SK-N-SH (cell line): ENCODE data around the gene TMEM97. TPM values are rescaled to one million over a fixed set of nuclear protein-coding genes. Genes with fewer than 3 reads are reported as not detected.

ENCODE experiments used
- CTCF ChIA-PET: fragments of 300-600, 350-600 bp; formaldehyde crosslinking; extraction: SDS; loops from one replicate; lab custom pipeline; 2021; lab: Yijun Ruan, JAX
- POLR2A ChIA-PET: fragments of 350-600 bp; sonication (Branson Sonifier 250); formaldehyde crosslinking; extraction: SDS; loops from one replicate; lab custom pipeline; 2020; ENCODE audit warnings: antibody characterized with exemption, inconsistent platforms; lab: Yijun Ruan, JAX
- DNase-seq: peaks from one replicate; pipeline ENCODE4 v3.0.0; 2012
- H2AFZ ChIP-seq: fragments of 200-600 bp; sonication (generic); 2 replicates; pipeline ENCODE4 v1.8.1; 2016; ENCODE audit warnings: antibody characterized with exemption, mild to moderate bottlenecking, low read depth
- H3F3A ChIP-seq: fragments of 200-600 bp; sonication (generic); replicated peaks from 2 replicates; pipeline ENCODE3; 2016; ENCODE audit warnings: antibody characterized with exemption, mild to moderate bottlenecking; ENCODE audit not compliant: insufficient read depth
- H3K27ac ChIP-seq, 2 experiments: fragments of 200-500 bp in 1 of 2; fragments of 200-600 bp in 1 of 2; sonication (Bioruptor generic) in 1 of 2; sonication (generic), shearing (Covaris generic) in 1 of 2; 2 replicates each; pipeline versions ENCODE4 v1.5.1 to v1.6.1; 2014 to 2016; ENCODE audit warnings: low read depth in 2 of 2, inconsistent platforms in 1 of 2, low read length in 1 of 2, mild to moderate bottlenecking in 1 of 2, mixed read lengths in 1 of 2
- H3K27me3 ChIP-seq: fragments of 200-600 bp; sonication (generic), shearing (Covaris generic); 2 replicates; pipeline ENCODE4 v1.6.1; 2016; ENCODE audit warnings: mixed run types; ENCODE audit not compliant: insufficient read depth
- H3K36me3 ChIP-seq, 2 experiments: fragments of 200-500 bp in 1 of 2; fragments of 200-600 bp in 1 of 2; sonication (Bioruptor generic) in 1 of 2; sonication (generic) in 1 of 2; replicated peaks in 1 of 2; 2 replicates each; pipeline versions ENCODE3 to v1.5.1; 2014 to 2016; ENCODE audit warnings: low read length in 1 of 2, mild to moderate bottlenecking in 1 of 2; ENCODE audit not compliant: insufficient read depth in 2 of 2, control insufficient read depth in 1 of 2
- H3K4me1 ChIP-seq, 2 experiments: fragments of 200-500 bp in 1 of 2; fragments of 200-600 bp in 1 of 2; sonication (Bioruptor generic) in 1 of 2; sonication (generic), shearing (Covaris generic) in 1 of 2; 2 replicates each; pipeline versions ENCODE4 v1.5.1 to v1.6.1; 2014 to 2016; ENCODE audit warnings: low read depth in 1 of 2, low read length in 1 of 2, mixed run types in 1 of 2; ENCODE audit not compliant: insufficient read depth in 2 of 2, control insufficient read depth in 1 of 2
- H3K4me2 ChIP-seq: fragments of 200-600 bp; sonication (generic), shearing (Covaris generic); 2 replicates; pipeline ENCODE4 v1.6.1; 2017; ENCODE audit warnings: mixed run types
- H3K4me3 ChIP-seq, 2 experiments: fragments of 200-500 bp in 1 of 2; fragments of 200-600 bp in 1 of 2; sonication (Bioruptor generic) in 1 of 2; sonication (generic), shearing (Covaris generic) in 1 of 2; 2 replicates each; pipeline versions ENCODE4 v1.5.1 to v1.8.1; 2014 to 2016; ENCODE audit warnings: low read depth in 2 of 2, inconsistent platforms in 1 of 2, low read length in 1 of 2, mild to moderate bottlenecking in 1 of 2, mixed read lengths in 1 of 2, moderate library complexity in 1 of 2
- H3K79me2 ChIP-seq: fragments of 200-600 bp; sonication (generic); 2 replicates; pipeline ENCODE4 v1.8.1; 2017; ENCODE audit warnings: mild to moderate bottlenecking; ENCODE audit not compliant: insufficient read depth
- H3K9ac ChIP-seq: fragments of 200-600 bp; sonication (generic); 2 replicates; pipeline ENCODE4 v1.6.1; 2017; ENCODE audit warnings: mixed run types
- H3K9me2 ChIP-seq: fragments of 200-600 bp; sonication (generic); 2 replicates; pipeline ENCODE4 v1.6.1; 2017; ENCODE audit warnings: mixed run types
- H3K9me3 ChIP-seq: fragments of 200-600 bp; sonication (generic); 2 replicates; pipeline ENCODE4 v1.6.1; 2017; ENCODE audit warnings: mixed run types, mild to moderate bottlenecking, moderate library complexity
- H4K20me1 ChIP-seq: fragments of 200-600 bp; sonication (generic); 2 replicates; pipeline ENCODE4 v1.6.1; 2017; ENCODE audit warnings: mild to moderate bottlenecking, mixed run types; ENCODE audit not compliant: insufficient read depth
- EZH2phosphoT487 ChIP-seq: fragments of 200-600 bp; sonication (generic); IDR thresholded peaks from 2 replicates; pipeline ENCODE4 v1.6.1; 2017; ENCODE audit warnings: low read depth, mixed run types, mild to moderate bottlenecking, antibody characterized with exemption, moderate library complexity, borderline replicate concordance
- MEF2A ChIP-seq: IDR thresholded peaks from 2 replicates; pipeline ENCODE4 v1.4.0; 2012; ENCODE audit warnings: low read depth, borderline replicate concordance
- POLR2AphosphoS5 ChIP-seq: IDR thresholded peaks from 2 replicates; pipeline ENCODE4 v1.6.1; 2012; ENCODE audit warnings: low read depth, low read length
- RFX5 ChIP-seq: IDR thresholded peaks from 2 replicates; pipeline ENCODE4 v1.6.1; 2012; ENCODE audit warnings: mild to moderate bottlenecking, improper control_type of control experiment, low read length
- WGBS: methylation state at CpG from one replicate; pipeline ENCODE4 v1.1.6; 2017; ENCODE audit warnings: low lambda C conversion rate; 5-methylcytosine and 5-hydroxymethylcytosine counted together
- polyA plus RNA-seq, 3 experiments: library from polyadenylated mRNA; depleted of rRNA; stranded (reverse); fragments of >200 nt; gene quantifications; 2 replicates each; pipeline ENCODE4 v1.2.3, GENCODE V29; 2012
- TF ChIP-seq, protein P1 (sequence below): IDR thresholded peaks from 2 replicates; pipeline ENCODE4 v1.4.0; 2012; ENCODE audit warnings: low read depth, borderline replicate concordance
- TF ChIP-seq, protein P2 (sequence below): IDR thresholded peaks from 2 replicates; pipeline ENCODE4 v1.6.1; 2012; ENCODE audit warnings: mild to moderate bottlenecking, low read depth, low read length, moderate library complexity
- TF ChIP-seq, protein P3 (sequence below): fragments of 200-600 bp; sonication (generic); IDR thresholded peaks from 2 replicates; pipeline ENCODE4 v1.6.1; 2017; ENCODE audit warnings: antibody characterized with exemption, mild to moderate bottlenecking, moderate library complexity

TMEM97 gene
- polyA plus RNA-seq, 1 of the 3 experiments (the other 2 are of a cell fraction) = 8.6 TPM

DNA sequence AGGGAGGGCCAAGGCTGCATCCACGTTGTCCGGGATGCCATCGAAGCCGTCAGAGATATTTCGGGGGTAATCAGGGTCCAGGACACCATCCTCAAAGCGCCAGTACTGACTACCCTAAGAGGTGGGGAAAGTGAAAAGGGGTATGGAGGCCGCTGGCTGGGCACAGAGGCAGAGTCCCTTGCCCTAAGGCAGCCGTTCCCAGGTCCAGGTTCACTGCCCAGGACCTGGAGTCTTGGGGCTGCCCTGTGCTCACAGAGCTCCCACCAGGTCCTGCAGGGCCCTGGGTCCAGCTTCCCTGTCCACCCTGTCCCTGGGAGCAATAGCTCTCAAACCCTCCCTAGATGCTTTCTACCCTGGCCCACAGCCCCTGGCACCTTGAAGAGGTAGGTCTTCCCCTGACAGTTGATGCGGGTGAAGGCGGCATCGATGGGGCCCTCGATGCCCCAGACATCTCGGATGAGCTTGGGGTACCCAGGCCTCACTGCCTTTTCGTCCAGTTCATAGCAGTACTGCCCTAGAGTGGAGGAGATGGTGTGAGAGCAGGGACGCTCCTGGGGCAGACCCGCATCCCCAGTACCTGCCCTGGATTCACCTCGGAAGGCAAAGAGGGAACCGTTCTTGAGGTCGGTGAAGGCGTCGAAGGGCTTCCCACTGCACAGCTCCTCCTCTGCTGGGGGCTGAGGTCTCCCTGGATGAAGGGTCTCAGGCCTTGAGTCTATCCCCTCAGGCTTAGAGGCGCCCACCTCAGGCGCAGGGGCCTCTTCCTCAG, 50.1 kb downstream of the TMEM97 start:
- no peak overlapping the region for H3K9ac ChIP-seq
- peaks cover 17% of the 10 kb centered on the region for H3K79me2 ChIP-seq
- H2AFZ ChIP-seq = no peak overlapping the region
- CTCF ChIA-PET = interaction anchor here (1.4 to 1.8 kb wide), 2 partner anchors 11 to 12 kb away, joined by 3 to 7 read pairs; partner anchors contain the start of gene POLDIP2
- 95% methylated on average over 15 of the region's 23 CpGs for WGBS
- H3K4me3 ChIP-seq = no peak overlapping the region
- H3K27ac ChIP-seq = no peak overlapping the region; a peak in 1 of 4 replicates
- H3K9me3 ChIP-seq = no peaks in the 10 kb centered on the region
- no peaks in the 10 kb centered on the region for H3K27me3 ChIP-seq
- H3K36me3 ChIP-seq = peaks cover 0 to 6% of the 10 kb centered on the region in 2 experiments
- no peak overlapping the region for H3K4me2 ChIP-seq
- H3K9me2 ChIP-seq = no peaks in the 10 kb centered on the region
- TF ChIP-seq RFX5 (no peak), MEF2A (no peak), POLR2AphosphoS5 (no peak), EZH2phosphoT487 (no peak)
- TF ChIP-seq, protein P1, sequence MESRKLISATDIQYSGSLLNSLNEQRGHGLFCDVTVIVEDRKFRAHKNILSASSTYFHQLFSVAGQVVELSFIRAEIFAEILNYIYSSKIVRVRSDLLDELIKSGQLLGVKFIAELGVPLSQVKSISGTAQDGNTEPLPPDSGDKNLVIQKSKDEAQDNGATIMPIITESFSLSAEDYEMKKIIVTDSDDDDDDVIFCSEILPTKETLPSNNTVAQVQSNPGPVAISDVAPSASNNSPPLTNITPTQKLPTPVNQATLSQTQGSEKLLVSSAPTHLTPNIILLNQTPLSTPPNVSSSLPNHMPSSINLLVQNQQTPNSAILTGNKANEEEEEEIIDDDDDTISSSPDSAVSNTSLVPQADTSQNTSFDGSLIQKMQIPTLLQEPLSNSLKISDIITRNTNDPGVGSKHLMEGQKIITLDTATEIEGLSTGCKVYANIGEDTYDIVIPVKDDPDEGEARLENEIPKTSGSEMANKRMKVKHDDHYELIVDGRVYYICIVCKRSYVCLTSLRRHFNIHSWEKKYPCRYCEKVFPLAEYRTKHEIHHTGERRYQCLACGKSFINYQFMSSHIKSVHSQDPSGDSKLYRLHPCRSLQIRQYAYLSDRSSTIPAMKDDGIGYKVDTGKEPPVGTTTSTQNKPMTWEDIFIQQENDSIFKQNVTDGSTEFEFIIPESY = no peak
- TF ChIP-seq, protein P2, sequence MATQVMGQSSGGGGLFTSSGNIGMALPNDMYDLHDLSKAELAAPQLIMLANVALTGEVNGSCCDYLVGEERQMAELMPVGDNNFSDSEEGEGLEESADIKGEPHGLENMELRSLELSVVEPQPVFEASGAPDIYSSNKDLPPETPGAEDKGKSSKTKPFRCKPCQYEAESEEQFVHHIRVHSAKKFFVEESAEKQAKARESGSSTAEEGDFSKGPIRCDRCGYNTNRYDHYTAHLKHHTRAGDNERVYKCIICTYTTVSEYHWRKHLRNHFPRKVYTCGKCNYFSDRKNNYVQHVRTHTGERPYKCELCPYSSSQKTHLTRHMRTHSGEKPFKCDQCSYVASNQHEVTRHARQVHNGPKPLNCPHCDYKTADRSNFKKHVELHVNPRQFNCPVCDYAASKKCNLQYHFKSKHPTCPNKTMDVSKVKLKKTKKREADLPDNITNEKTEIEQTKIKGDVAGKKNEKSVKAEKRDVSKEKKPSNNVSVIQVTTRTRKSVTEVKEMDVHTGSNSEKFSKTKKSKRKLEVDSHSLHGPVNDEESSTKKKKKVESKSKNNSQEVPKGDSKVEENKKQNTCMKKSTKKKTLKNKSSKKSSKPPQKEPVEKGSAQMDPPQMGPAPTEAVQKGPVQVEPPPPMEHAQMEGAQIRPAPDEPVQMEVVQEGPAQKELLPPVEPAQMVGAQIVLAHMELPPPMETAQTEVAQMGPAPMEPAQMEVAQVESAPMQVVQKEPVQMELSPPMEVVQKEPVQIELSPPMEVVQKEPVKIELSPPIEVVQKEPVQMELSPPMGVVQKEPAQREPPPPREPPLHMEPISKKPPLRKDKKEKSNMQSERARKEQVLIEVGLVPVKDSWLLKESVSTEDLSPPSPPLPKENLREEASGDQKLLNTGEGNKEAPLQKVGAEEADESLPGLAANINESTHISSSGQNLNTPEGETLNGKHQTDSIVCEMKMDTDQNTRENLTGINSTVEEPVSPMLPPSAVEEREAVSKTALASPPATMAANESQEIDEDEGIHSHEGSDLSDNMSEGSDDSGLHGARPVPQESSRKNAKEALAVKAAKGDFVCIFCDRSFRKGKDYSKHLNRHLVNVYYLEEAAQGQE = no peak
- TF ChIP-seq, protein P3, sequence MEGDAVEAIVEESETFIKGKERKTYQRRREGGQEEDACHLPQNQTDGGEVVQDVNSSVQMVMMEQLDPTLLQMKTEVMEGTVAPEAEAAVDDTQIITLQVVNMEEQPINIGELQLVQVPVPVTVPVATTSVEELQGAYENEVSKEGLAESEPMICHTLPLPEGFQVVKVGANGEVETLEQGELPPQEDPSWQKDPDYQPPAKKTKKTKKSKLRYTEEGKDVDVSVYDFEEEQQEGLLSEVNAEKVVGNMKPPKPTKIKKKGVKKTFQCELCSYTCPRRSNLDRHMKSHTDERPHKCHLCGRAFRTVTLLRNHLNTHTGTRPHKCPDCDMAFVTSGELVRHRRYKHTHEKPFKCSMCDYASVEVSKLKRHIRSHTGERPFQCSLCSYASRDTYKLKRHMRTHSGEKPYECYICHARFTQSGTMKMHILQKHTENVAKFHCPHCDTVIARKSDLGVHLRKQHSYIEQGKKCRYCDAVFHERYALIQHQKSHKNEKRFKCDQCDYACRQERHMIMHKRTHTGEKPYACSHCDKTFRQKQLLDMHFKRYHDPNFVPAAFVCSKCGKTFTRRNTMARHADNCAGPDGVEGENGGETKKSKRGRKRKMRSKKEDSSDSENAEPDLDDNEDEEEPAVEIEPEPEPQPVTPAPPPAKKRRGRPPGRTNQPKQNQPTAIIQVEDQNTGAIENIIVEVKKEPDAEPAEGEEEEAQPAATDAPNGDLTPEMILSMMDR = no peak
- POLR2A ChIA-PET = interaction anchor here (4.5 kb wide), 1 partner anchor 11 kb away, joined by 34 read pairs; the partner anchor contains the start of gene POLDIP2
- H4K20me1 ChIP-seq = peaks cover 14% of the 10 kb centered on the region
- no peak for DNase-seq
- peaks cover 18% of the 10 kb centered on the region for H3F3A ChIP-seq
- H3K4me1 ChIP-seq = peaks cover 15 to 28% of the 10 kb centered on the region in 2 experiments
